Stomach (tissue), 9 donors: Measurements from ENCODE around the gene NSD1. TPM values are rescaled to one million over a fixed set of nuclear protein-coding genes. Genes with fewer than 3 reads are reported as not detected.

Experiments
- DNase-seq, 2 donors: peaks; one replicate each; pipeline versions ENCODE4 v3.0.0 to v3.0.0-alpha.2; 2013 to 2019
- H3K27ac ChIP-seq, 5 donors: fragments of 200-600 bp in 4 of 5; sonication (generic) in 4 of 5; one replicate each; pipeline ENCODE4 v1.5.1; 2013 to 2019; ENCODE audit warnings: mild to moderate bottlenecking in 1 of 5, moderate library complexity in 1 of 5
- H3K27me3 ChIP-seq, 3 donors: fragments of 200-600 bp; sonication (generic); one replicate each; pipeline ENCODE4 v1.5.1; 2017 to 2019; ENCODE audit warnings: mixed run types in 1 of 3
- H3K36me3 ChIP-seq, 4 donors: fragments of 200-600 bp; sonication (generic); 1 replicate in 3 of 4; 2 replicates in 1 of 4; pipeline ENCODE4 v1.5.1; 2016 to 2019
- H3K4me1 ChIP-seq, 4 donors: fragments of 200-600 bp; sonication (generic); one replicate each; pipeline ENCODE4 v1.5.1; 2016 to 2019
- H3K4me3 ChIP-seq, 4 donors: fragments of 200-600 bp; sonication (generic) in 3 of 4; one replicate each; pipeline ENCODE4 v1.5.1; 2016 to 2019; ENCODE audit warnings: mild to moderate bottlenecking in 1 of 4
- H3K9me3 ChIP-seq, 4 donors: fragments of 200-600 bp; sonication (generic); one replicate each; pipeline ENCODE4 v1.5.1; 2016 to 2019
- CTCF ChIP-seq, 7 experiments: fragments of 450-650 bp in 4 of 7; fragments of 200-600 bp in 3 of 7; sonication (generic) in 3 of 7; IDR thresholded peaks; one replicate each; pipeline ENCODE4 v1.5.1; 2016 to 2019; ENCODE audit warnings: antibody characterized with exemption in 7 of 7, control low read depth in 2 of 7, mild to moderate bottlenecking in 1 of 7
- EP300 ChIP-seq: sonication (generic); formaldehyde crosslinking; IDR thresholded peaks from one replicate; pipeline ENCODE4 v1.6.1; 2017; ENCODE audit warnings: antibody characterized with exemption
- POLR2A ChIP-seq, 4 donors: fragments of 450-650 bp; IDR thresholded peaks; one replicate each; pipeline ENCODE4 v1.6.1; 2016; ENCODE audit warnings: antibody characterized with exemption in 4 of 4, control low read depth in 2 of 4, mild to moderate bottlenecking in 1 of 4, moderate library complexity in 1 of 4
- POLR2AphosphoS5 ChIP-seq, 3 donors: sonication (generic); formaldehyde crosslinking; IDR thresholded peaks; one replicate each; pipeline ENCODE4 v1.6.1; 2016; ENCODE audit warnings: antibody characterized with exemption in 3 of 3
- WGBS, 5 donors: extraction: QIAGEN DNeasy Blood & Tissue Kit in 3 of 5; methylation state at CpG; one replicate each; pipeline versions ENCODE4 v1.1.5 to v1.1.7; 2013 to 2018; 5-methylcytosine and 5-hydroxymethylcytosine counted together
- intact Hi-C: fragments of 100-400 bp; cut with DNase I; formaldehyde crosslinking; loops from one replicate; pipeline ENCODE4 v1.15.1; 2023; ENCODE audit warnings: low total_unique reads
- polyA plus RNA-seq, 3 donors: library from polyadenylated mRNA; stranded (reverse); fragments of 200-250 nt; gene quantifications; one replicate each; pipeline ENCODE4 v1.2.3, GENCODE V29; 2013
- total RNA-seq, 5 donors: library from RNA; depleted of rRNA; stranded (reverse); fragments of >200 nt; gene quantifications; one replicate each; pipeline versions ENCODE4 v1.1.0 to v1.2.3, GENCODE V29; 2014 to 2016
- donor health status: healthy with polysubstance abuse.
- donor health status: Bipolar disorder and iron deficiency.
- donor health status: healthy.

Gene NSD1
- total and polyA plus RNA-seq, 8 donors, result 5.1 to 69.9 (median 23.5) TPM

- no peaks in the 10 kb centered on the region for H3K9me3 ChIP-seq
- no peak overlapping the region for H3K27ac ChIP-seq
- H3K4me3 ChIP-seq, result no peak overlapping the region
- intact Hi-C loops, result no loop called here
- 59 to 70% (median 65%) methylated on average over 3 of the region's 3 CpGs for WGBS, 5 donors
- no peak for DNase-seq
- TF ChIP-seq CTCF (IDR thresholded peaks at IDR 0.05), result no peak
- TF ChIP-seq EP300, result no peak
- peak in 1 of 3 donors; percentile 14 for TF ChIP-seq POLR2AphosphoS5 (IDR thresholded peaks at IDR 0.05)
- no peak for TF ChIP-seq POLR2A (IDR thresholded peaks at IDR 0.05)
- no peaks in the 10 kb centered on the region for H3K27me3 ChIP-seq
- H3K4me1 ChIP-seq, result peaks cover 0 to 8% (median 4%) of the 10 kb centered on the region in 4 donors
- H3K36me3 ChIP-seq, result peaks cover 20 to 77% (median 72%) of the 10 kb centered on the region in 4 donors
These were observed 60.7 kb downstream of the NSD1 start for GRCh38 chr5:177194268-177194667.

- Histone ChIP-seq H3K36me3 (peaks cover 20 to 88% (median 84%) of the 10 kb centered on the region in 4 donors), H3K27ac (no peak overlapping the region), H3K4me3 (no peak overlapping the region), H3K4me1 (peaks cover 0 to 4% (median 2%) of the 10 kb centered on the region in 4 donors), H3K27me3 (no peaks in the 10 kb centered on the region), H3K9me3 (no peaks in the 10 kb centered on the region)
- intact Hi-C loops, result no loop called here
- WGBS, 5 donors, result 88 to 97% (median 96%) methylated on average over 9 of the region's 9 CpGs
- DNase-seq, result no peak
- TF ChIP-seq CTCF (IDR thresholded peaks at IDR 0.05), result no peak
- TF ChIP-seq EP300, result no peak
- TF ChIP-seq POLR2AphosphoS5 (IDR thresholded peaks at IDR 0.05), result no peak
- no peak for TF ChIP-seq POLR2A (IDR thresholded peaks at IDR 0.05)
These were observed 61.9 kb downstream of the NSD1 start for GRCh38 chr5:177195307-177195952.

- Histone ChIP-seq H3K27me3 (no peaks in the 10 kb centered on the region), H3K4me3 (no peak overlapping the region), H3K4me1 (peaks cover 0 to 4% (median 2%) of the 10 kb centered on the region in 4 donors), H3K27ac (no peak overlapping the region), H3K36me3 (peaks cover 20 to 95% (median 92%) of the 10 kb centered on the region in 4 donors), H3K9me3 (no peaks in the 10 kb centered on the region)
- intact Hi-C loops, result no loop called here
- TF ChIP-seq EP300 (no peak), POLR2A (IDR thresholded peaks at IDR 0.05) (no peak), POLR2AphosphoS5 (IDR thresholded peaks at IDR 0.05) (no peak), CTCF (IDR thresholded peaks at IDR 0.05) (no peak)
- WGBS, 5 donors, result 87 to 94% (median 91%) methylated on average over 5 of the region's 5 CpGs
- no peak for DNase-seq
These were observed 65.2 kb downstream of the NSD1 start for GRCh38 chr5:177198738-177199137.

GRCh38 chr5:177204281-177204680, 70.7 kb downstream of the NSD1 start:
- DNase-seq, result no peak
- intact Hi-C loops, result no loop called here

More at GRCh38 chr5:177204281-177204680, 70.7 kb downstream of the NSD1 start:
- H3K27ac ChIP-seq, result no peak overlapping the region
- 91 to 96% (median 95%) methylated on average over 9 of the region's 9 CpGs for WGBS, 5 donors
- H3K4me1 ChIP-seq, result no peaks in the 10 kb centered on the region
- no peak overlapping the region for H3K4me3 ChIP-seq
- no peaks in the 10 kb centered on the region for H3K27me3 ChIP-seq
- no peak for TF ChIP-seq EP300
- TF ChIP-seq POLR2A (IDR thresholded peaks at IDR 0.05), result no peak
- TF ChIP-seq CTCF (IDR thresholded peaks at IDR 0.05), result no peak
- no peak for TF ChIP-seq POLR2AphosphoS5 (IDR thresholded peaks at IDR 0.05)
- peaks cover 21 to 99% (median 92%) of the 10 kb centered on the region in 4 donors for H3K36me3 ChIP-seq
- no peaks in the 10 kb centered on the region for H3K9me3 ChIP-seq
